UCSD-AML1 (cell line): ENCODE data around the gene TBC1D1.
"Not testable (repeated sequence)": the region's sequence is repeated elsewhere in the genome, so short reads cannot be mapped to it uniquely, and the experiment has no call there.

Experiments used
- DNase-seq: peaks from one replicate; lab custom pipeline; 2025; ENCODE audit not compliant: unreplicated experiment; lab: John Stamatoyannopoulos, UW

Gene TBC1D1

GRCh38 chr4:37923089-37923488, 32.2 kb downstream of the TBC1D1 start:
- DNase-seq, result not testable (repeated sequence)

- DNase-seq, result no peak
Observed at GRCh38 chr4:37924946-37925345, 34.1 kb downstream of the TBC1D1 start.

- DNase-seq, result no peak
Observed at GRCh38 chr4:37927434-37927833, 36.5 kb downstream of the TBC1D1 start.

- no peak for DNase-seq
Observed at GRCh38 chr4:37928426-37929416, 37.8 kb downstream of the TBC1D1 start.

- no peak for DNase-seq
Observed at GRCh38 chr4:37934096-37934495, 43.2 kb downstream of the TBC1D1 start.

GRCh38 chr4:37934609-37935008, 43.7 kb downstream of the TBC1D1 start:
- no peak for DNase-seq

- DNase-seq, result no peak
Observed at GRCh38 chr4:37935026-37935425, 44.1 kb downstream of the TBC1D1 start.

- DNase-seq, result no peak
Observed at GRCh38 chr4:37936889-37937498, 46.1 kb downstream of the TBC1D1 start.

- no peak for DNase-seq
Observed at GRCh38 chr4:37938208-37938607, 47.3 kb downstream of the TBC1D1 start.

- peak; percentile 74 for DNase-seq
Observed at GRCh38 chr4:37946503-37947179, 55.8 kb downstream of the TBC1D1 start.

GRCh38 chr4:37948542-37948941, 57.7 kb downstream of the TBC1D1 start:
- no peak for DNase-seq

GRCh38 chr4:37949636-37950426, 58.9 kb downstream of the TBC1D1 start:
- DNase-seq, result no peak

- DNase-seq, result no peak
Observed at GRCh38 chr4:37951461-37952352, 60.8 kb downstream of the TBC1D1 start.

GRCh38 chr4:37953156-37953555, 62.3 kb downstream of the TBC1D1 start:
- DNase-seq, result no peak

GRCh38 chr4:37953620-37954293, 62.9 kb downstream of the TBC1D1 start:
- DNase-seq, result no peak

GRCh38 chr4:37956941-37957340, 66.1 kb downstream of the TBC1D1 start:
- DNase-seq, result no peak

GRCh38 chr4:37958932-37959331, 68.0 kb downstream of the TBC1D1 start:
- DNase-seq, result no peak

- DNase-seq, result no peak
Observed at GRCh38 chr4:37960098-37960497, 69.2 kb downstream of the TBC1D1 start, which contains the start of gene PTTG2. TSS of gene PTTG2 (plus strand) at chr4:37960398. CDS start at chr4:37960435, 37 bp downstream.
